Hepatocyte (in vitro differentiated cells): ENCODE data around the gene CEP152.

Experiments
- CTCF ChIP-seq: fragments of 200-600 bp; sonication (generic); IDR thresholded peaks from 2 replicates; pipeline ENCODE4 v1.5.1; 2016; ENCODE audit warnings: antibody characterized with exemption, mild to moderate bottlenecking; ENCODE audit not compliant: poor library complexity
- EZH2 ChIP-seq: fragments of 200-600 bp; sonication (generic); IDR thresholded peaks from 2 replicates; pipeline ENCODE4 v1.6.1; 2016; ENCODE audit warnings: antibody characterized with exemption, mild to moderate bottlenecking, borderline replicate concordance

GRCh38 chr15:48794697-48795134 is 16.2 kb downstream of the CEP152 start:
- TF ChIP-seq CTCF (no peak), EZH2 (no peak)
